ENCODE measurements around the gene RBM4. TPM values are rescaled to one million over a fixed set of nuclear protein-coding genes. Genes with fewer than 3 reads are reported as not detected.

The RBM4 gene
- total and polyA plus RNA-seq, 2 of the 13 experiments (the other 11 are each of a cell fraction or from before 2014, with no cell fraction given) = 126 to 136 TPM

DNA sequence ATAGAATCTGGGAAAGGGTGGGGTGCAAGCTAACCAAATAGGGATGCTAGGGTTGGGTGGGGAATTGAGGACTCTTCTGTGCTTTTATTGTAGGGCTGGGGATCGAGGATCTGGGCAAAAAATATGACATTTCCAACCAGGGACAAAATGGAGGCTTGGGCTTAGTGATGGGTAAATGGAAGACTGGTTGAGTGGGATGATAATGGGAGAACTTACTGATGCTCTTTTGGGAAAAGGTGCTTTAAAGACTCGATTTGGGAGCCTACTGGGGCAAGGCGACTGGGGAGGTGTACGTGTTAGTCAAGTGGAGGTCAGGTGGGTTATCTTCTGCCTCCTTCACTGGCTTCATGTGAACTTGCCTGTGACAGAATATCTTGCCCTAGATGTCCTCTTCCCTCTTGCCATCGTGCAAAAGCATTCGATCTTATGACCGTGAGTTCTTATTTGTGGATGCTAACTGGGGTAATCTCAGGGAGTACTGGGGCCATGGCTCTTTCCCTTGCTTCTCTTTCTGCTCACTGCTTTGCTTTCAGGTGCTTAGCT, 10.4 kb upstream of the RBM4 start:
- ATAC-seq (no peak), DNase-seq (ENCODE audit: low spot score) (no peak), FAIRE-seq (no peak)
- CTCF ChIA-PET (ENCODE audit: low intra/inter-chr PET ratio, low total read pairs) = no interaction called here
- H3K27me3 ChIP-seq (ENCODE audit: control insufficient read depth in 1 of 2, insufficient read depth in 2 of 2, low read length in 2 of 2) = no peaks in the 10 kb centered on the region
- H3K27ac ChIP-seq (ENCODE audit: extremely low read length, insufficient read depth, low read length) = no peak overlapping the region
- TF ChIP-seq GTF2F1 (IDR thresholded peaks at IDR 0.05; ENCODE audit: low read length) (no peak), POLR2G (IDR thresholded peaks at IDR 0.05; ENCODE audit: low read depth, low read length) (peak; percentile 28), POLR2A (IDR thresholded peaks at IDR 0.05; ENCODE audit: insufficient read depth in 1 of 2, low read depth in 2 of 2, low read length in 2 of 2) (0 out of 4 replicates have a peak, but pooled peaks of 1 of the 2 experiments have one; percentile 5), ATF7 (IDR thresholded peaks at IDR 0.05) (no peak), ATF7 (CRISPR knock-in tag; IDR thresholded peaks at IDR 0.05) (no peak), ZNF781 (CRISPR knock-in tag; IDR thresholded peaks at IDR 0.05; ENCODE audit: borderline replicate concordance, not compliant biosample characterization) (no peak), E2F5 (CRISPR knock-in tag; conservative IDR thresholded peaks at IDR 0.05) (no peak)
- POLR2A ChIA-PET = interaction anchor here (0.9 to 2.8 kb wide), 2 partner anchors 10 to 12 kb away, joined by 4 to 19 read pairs; partner anchors contain the start of genes RBM14 and RBM4
- peaks cover 93% of the 10 kb centered on the region for H3K79me2 ChIP-seq (ENCODE audit: insufficient read depth, low read length)
- TSS peak; percentile 5 for BruUV-seq (replicated peaks)
- no peak overlapping the region for H3K9ac ChIP-seq (ENCODE audit: insufficient read depth, low read depth, low read length)
- H3K4me2 ChIP-seq (ENCODE audit: low read depth, low read length) = no peak overlapping the region
- peaks cover 35% of the 10 kb centered on the region for H4K20me1 ChIP-seq (ENCODE audit: insufficient read depth, low read length)
- H2AFZ ChIP-seq (ENCODE audit: low read length) = no peak overlapping the region
- H3K4me3 ChIP-seq (replicated peaks in 1 of 3; ENCODE audit: insufficient read depth in 1 of 3, low read depth in 2 of 3, low read length in 3 of 3) = no peak overlapping the region
- peaks cover 41 to 68% of the 10 kb centered on the region in 2 experiments for H3K36me3 ChIP-seq (replicated peaks in 1 of 2; ENCODE audit: control insufficient read depth in 1 of 2, insufficient read depth in 2 of 2, low read length in 2 of 2)
- WGBS (ENCODE audit: low lambda C conversion rate) = 97% methylated on average over 7 of the region's 7 CpGs
- peaks cover 6% of the 10 kb centered on the region for H3K4me1 ChIP-seq (ENCODE audit: insufficient read depth, low read length)
- H3K9me3 ChIP-seq (ENCODE audit: low read length) = no peaks in the 10 kb centered on the region
- in situ Hi-C loops (cut with HindIII; ENCODE audit: extremely low pct_ligation_motif_present, low pct_unique_long_range_greater_than_20kb) = no loop called here
- intact Hi-C loops (cut with micrococcal nuclease; ENCODE audit: unreplicated experiment) = no loop called here

GRCh38 chr11:66629356-66629755, 9.1 kb upstream of the RBM4 start:
- CTCF ChIA-PET (ENCODE audit: low intra/inter-chr PET ratio, low total read pairs) = no interaction called here
- DNase-seq (ENCODE audit: low spot score) (no peak), FAIRE-seq (no peak), ATAC-seq (no peak)
- no peak overlapping the region for H2AFZ ChIP-seq (ENCODE audit: low read length)
- no peaks in the 10 kb centered on the region for H3K27me3 ChIP-seq (ENCODE audit: control insufficient read depth in 1 of 2, insufficient read depth in 2 of 2, low read length in 2 of 2)
- peaks cover 22% of the 10 kb centered on the region for H4K20me1 ChIP-seq (ENCODE audit: insufficient read depth, low read length)
- intact Hi-C loops (cut with micrococcal nuclease; ENCODE audit: unreplicated experiment) = no loop called here
- H3K4me2 ChIP-seq (ENCODE audit: low read depth, low read length) = no peak overlapping the region
- no peak overlapping the region for H3K4me3 ChIP-seq (replicated peaks in 1 of 3; ENCODE audit: insufficient read depth in 1 of 3, low read depth in 2 of 3, low read length in 3 of 3)
- no peak overlapping the region for H3K27ac ChIP-seq (ENCODE audit: extremely low read length, insufficient read depth, low read length)
- BruUV-seq (replicated peaks) = no TSS peak
- 95% methylated on average over 2 of the region's 2 CpGs for WGBS (ENCODE audit: low lambda C conversion rate)
- H3K9ac ChIP-seq (ENCODE audit: insufficient read depth, low read depth, low read length) = no peak overlapping the region
- peaks cover 34 to 56% of the 10 kb centered on the region in 2 experiments for H3K36me3 ChIP-seq (replicated peaks in 1 of 2; ENCODE audit: control insufficient read depth in 1 of 2, insufficient read depth in 2 of 2, low read length in 2 of 2)
- no peaks in the 10 kb centered on the region; the same call in 1 of the 2 replicates for H3K4me1 ChIP-seq (ENCODE audit: insufficient read depth, low read length)
- POLR2A ChIA-PET = interaction anchor here (0.9 to 2.8 kb wide), 4 partner anchors 9 to 13 kb away, joined by 4 to 19 read pairs (median 8); partner anchors contain the start of genes RBM14 and RBM4
- no peaks in the 10 kb centered on the region for H3K9me3 ChIP-seq (ENCODE audit: low read length)
- in situ Hi-C loops (cut with HindIII; ENCODE audit: extremely low pct_ligation_motif_present, low pct_unique_long_range_greater_than_20kb) = no loop called here
- H3K79me2 ChIP-seq (ENCODE audit: insufficient read depth, low read length) = peaks cover 91% of the 10 kb centered on the region
- no peak for TF ChIP-seq ZZZ3 (CRISPR knock-in tag; IDR thresholded peaks at IDR 0.05; ENCODE audit: borderline replicate concordance)
- TF ChIP-seq POLR2AphosphoS2 (IDR thresholded peaks at IDR 0.05; ENCODE audit: low read depth, low read length) = 0 out of 2 replicates have a peak, but pooled peaks have one; percentile 26
- TF ChIP-seq ZNF12 (CRISPR knock-in tag; IDR thresholded peaks at IDR 0.05) = no peak
- no peak for TF ChIP-seq RFXAP (CRISPR knock-in tag; IDR thresholded peaks at IDR 0.05; ENCODE audit: borderline replicate concordance)
- TF ChIP-seq ZNF891 (CRISPR knock-in tag; IDR thresholded peaks at IDR 0.05) = no peak
- TF ChIP-seq IRX3 (CRISPR knock-in tag; IDR thresholded peaks at IDR 0.05; ENCODE audit: borderline replicate concordance, low read depth) = no peak
- TF ChIP-seq, protein P1, sequence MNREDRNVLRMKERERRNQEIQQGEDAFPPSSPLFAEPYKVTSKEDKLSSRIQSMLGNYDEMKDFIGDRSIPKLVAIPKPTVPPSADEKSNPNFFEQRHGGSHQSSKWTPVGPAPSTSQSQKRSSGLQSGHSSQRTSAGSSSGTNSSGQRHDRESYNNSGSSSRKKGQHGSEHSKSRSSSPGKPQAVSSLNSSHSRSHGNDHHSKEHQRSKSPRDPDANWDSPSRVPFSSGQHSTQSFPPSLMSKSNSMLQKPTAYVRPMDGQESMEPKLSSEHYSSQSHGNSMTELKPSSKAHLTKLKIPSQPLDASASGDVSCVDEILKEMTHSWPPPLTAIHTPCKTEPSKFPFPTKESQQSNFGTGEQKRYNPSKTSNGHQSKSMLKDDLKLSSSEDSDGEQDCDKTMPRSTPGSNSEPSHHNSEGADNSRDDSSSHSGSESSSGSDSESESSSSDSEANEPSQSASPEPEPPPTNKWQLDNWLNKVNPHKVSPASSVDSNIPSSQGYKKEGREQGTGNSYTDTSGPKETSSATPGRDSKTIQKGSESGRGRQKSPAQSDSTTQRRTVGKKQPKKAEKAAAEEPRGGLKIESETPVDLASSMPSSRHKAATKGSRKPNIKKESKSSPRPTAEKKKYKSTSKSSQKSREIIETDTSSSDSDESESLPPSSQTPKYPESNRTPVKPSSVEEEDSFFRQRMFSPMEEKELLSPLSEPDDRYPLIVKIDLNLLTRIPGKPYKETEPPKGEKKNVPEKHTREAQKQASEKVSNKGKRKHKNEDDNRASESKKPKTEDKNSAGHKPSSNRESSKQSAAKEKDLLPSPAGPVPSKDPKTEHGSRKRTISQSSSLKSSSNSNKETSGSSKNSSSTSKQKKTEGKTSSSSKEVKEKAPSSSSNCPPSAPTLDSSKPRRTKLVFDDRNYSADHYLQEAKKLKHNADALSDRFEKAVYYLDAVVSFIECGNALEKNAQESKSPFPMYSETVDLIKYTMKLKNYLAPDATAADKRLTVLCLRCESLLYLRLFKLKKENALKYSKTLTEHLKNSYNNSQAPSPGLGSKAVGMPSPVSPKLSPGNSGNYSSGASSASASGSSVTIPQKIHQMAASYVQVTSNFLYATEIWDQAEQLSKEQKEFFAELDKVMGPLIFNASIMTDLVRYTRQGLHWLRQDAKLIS (CRISPR knock-in tag; IDR thresholded peaks at IDR 0.05) = no peak
- peak; percentile 63; the same call in 1 of the 2 replicates for TF ChIP-seq ATF7 (IDR thresholded peaks at IDR 0.05)
- no peak for TF ChIP-seq ATF7 (CRISPR knock-in tag; IDR thresholded peaks at IDR 0.05)
- TF ChIP-seq ZNF549 (CRISPR knock-in tag; IDR thresholded peaks at IDR 0.05) = no peak

Data from HepG2 (cell line).